HG03575 (cell line): ENCODE data around the gene CASP8AP2.
"Not testable (repeated sequence)": the region's sequence is repeated elsewhere in the genome, so short reads cannot be mapped to it uniquely, and the experiment has no call there.

Experiments used
- ATAC-seq: cut with Tn5 transposase; IDR thresholded peaks from one replicate; pipeline ENCODE4 v1.9.1; 2021; ENCODE audit not compliant: unreplicated experiment, insufficient number of reproducible peaks, low FRiP score; ENCODE audit errors: extremely low read depth

CASP8AP2 gene

GRCh38 chr6:89817481-89817880 lies 12.2 kb upstream of the CASP8AP2 start:
- ATAC-seq: no peak

GRCh38 chr6:89818977-89819335 lies 10.7 kb upstream of the CASP8AP2 start:
- ATAC-seq: no peak

- ATAC-seq: peak; percentile 75
Observed at GRCh38 chr6:89819336-89820130, 10.1 kb upstream of the CASP8AP2 start, which contains the start of gene MDN1. MDN1 (minus strand) TSS chr6:89819794; CDS start chr6:89819607, 187 bp downstream.

- ATAC-seq: no peak
Observed at GRCh38 chr6:89826029-89826528, 3.6 kb upstream of the CASP8AP2 start.

GRCh38 chr6:89828475-89828987 lies 1.1 kb upstream of the CASP8AP2 start:
- not testable (repeated sequence) for ATAC-seq

- peak; percentile 6 for ATAC-seq
Observed at GRCh38 chr6:89828988-89829471, 650 bp upstream of the CASP8AP2 start.

GRCh38 chr6:89830170-89830809 lies 610 bp downstream of the CASP8AP2 start:
- ATAC-seq: no peak

- peak; percentile 98 for ATAC-seq
Observed at GRCh38 chr6:89834884-89835792, 5.5 kb downstream of the CASP8AP2 start.

- ATAC-seq: no peak
Observed at GRCh38 chr6:89836639-89837222, 7.1 kb downstream of the CASP8AP2 start.

- ATAC-seq: no peak
Observed at GRCh38 chr6:89840538-89840937, 10.9 kb downstream of the CASP8AP2 start.

- no peak for ATAC-seq
Observed at GRCh38 chr6:89842228-89842627, 12.5 kb downstream of the CASP8AP2 start.

- no peak for ATAC-seq
Observed at GRCh38 chr6:89843070-89843469, 13.4 kb downstream of the CASP8AP2 start.

- not testable (repeated sequence) for ATAC-seq
Observed at GRCh38 chr6:89847513-89847912, 17.8 kb downstream of the CASP8AP2 start.

GRCh38 chr6:89853068-89853467 lies 23.4 kb downstream of the CASP8AP2 start:
- ATAC-seq: no peak

- ATAC-seq: no peak
Observed at GRCh38 chr6:89858041-89858440, 28.4 kb downstream of the CASP8AP2 start.

- peak; percentile 42 for ATAC-seq
Observed at GRCh38 chr6:89859744-89860143, 30.1 kb downstream of the CASP8AP2 start.

- no peak for ATAC-seq
Observed at GRCh38 chr6:89862273-89862672, 32.6 kb downstream of the CASP8AP2 start.

- no peak for ATAC-seq
Observed at GRCh38 chr6:89862698-89863097, 33.0 kb downstream of the CASP8AP2 start.
